ENCODE data around the gene BTG1.

DNA sequence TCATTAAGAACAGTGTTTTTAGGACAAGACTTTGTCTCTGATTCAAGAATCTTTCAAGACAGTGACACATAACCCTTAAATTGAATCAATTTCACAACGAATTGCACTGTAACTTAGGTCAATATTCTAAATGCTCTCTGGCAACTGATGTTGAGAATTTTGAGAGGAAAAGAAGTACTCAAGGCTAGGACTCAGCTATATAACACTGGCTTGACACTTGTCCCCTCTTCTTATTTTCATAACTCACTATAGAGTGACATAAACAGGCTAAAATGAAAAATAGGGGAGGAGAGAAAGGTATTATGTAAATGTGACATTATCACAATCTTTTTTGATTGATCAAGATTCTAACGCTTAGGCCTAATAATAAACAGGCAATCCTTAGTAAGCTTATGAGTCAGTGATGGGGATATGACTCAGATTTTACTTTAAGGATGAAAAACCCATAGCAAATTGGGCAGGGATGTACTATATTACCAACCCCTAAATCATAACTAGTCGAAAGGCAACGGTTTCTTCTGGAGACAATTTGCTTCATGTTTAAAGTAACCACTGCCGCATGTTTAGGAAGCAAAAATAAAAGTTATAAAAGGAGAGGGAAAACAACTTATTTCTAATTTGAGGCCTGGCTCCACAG, 10.9 kb downstream of the BTG1 start:
- no peak for TF ChIP-seq CTCF (IDR thresholded peaks at IDR 0.05)
- TF ChIP-seq POLR2A (IDR thresholded peaks at IDR 0.05), result no peak

Data from body of pancreas (tissue), 4 donors.